Gastrocnemius medialis (tissue), 4 donors: ENCODE results near the gene CALY. TPM values are rescaled to one million over a fixed set of nuclear protein-coding genes. Genes with fewer than 3 reads are reported as not detected.

ENCODE experiments used
- ATAC-seq, 2 donors: fragments of 150-250 bp; one replicate each; pipeline ENCODE4 v1.9.1; 2016
- DNase-seq, 2 donors: peaks; one replicate each; pipeline ENCODE4 v3.0.0-alpha.2; 2019
- H3K27ac ChIP-seq, 4 donors: fragments of 200-600 bp; sonication (generic); 1 replicate in 1 of 4; 2 replicates in 3 of 4; pipeline ENCODE4 v1.5.1; 2016 to 2018; ENCODE audit warnings: mild to moderate bottlenecking in 2 of 4, moderate library complexity in 1 of 4
- H3K27me3 ChIP-seq, 3 donors: fragments of 200-600 bp; sonication (generic) in 2 of 3; 1 replicate in 1 of 3; 2 replicates in 2 of 3; pipeline versions ENCODE4 v1.5.1 to v1.6.0; 2016 to 2019; ENCODE audit warnings: mild to moderate bottlenecking in 1 of 3, moderate library complexity in 1 of 3
- H3K36me3 ChIP-seq, 2 donors: fragments of 200-600 bp; sonication (generic) in 1 of 2; one replicate each; pipeline ENCODE4 v1.5.1; 2017 to 2018
- H3K4me1 ChIP-seq, 2 donors: fragments of 200-600 bp; sonication (generic) in 1 of 2; one replicate each; pipeline ENCODE4 v1.5.1; 2016 to 2017; ENCODE audit warnings: mild to moderate bottlenecking in 2 of 2
- H3K4me3 ChIP-seq, 4 donors: fragments of 200-600 bp; sonication (generic) in 3 of 4; 1 replicate in 1 of 4; 2 replicates in 3 of 4; pipeline ENCODE4 v1.5.1; 2016 to 2019; ENCODE audit warnings: mild to moderate bottlenecking in 2 of 4
- H3K9me3 ChIP-seq, 3 donors: fragments of 200-600 bp; sonication (generic) in 2 of 3; 1 replicate in 1 of 3; 2 replicates in 2 of 3; pipeline ENCODE4 v1.5.1; 2016 to 2019
- POLR2A ChIP-seq, 2 donors: fragments of 450-650 bp; IDR thresholded peaks; one replicate each; pipeline ENCODE4 v1.6.1; 2017; ENCODE audit warnings: antibody characterized with exemption in 2 of 2, mild to moderate bottlenecking in 2 of 2, moderate library complexity in 2 of 2
- in situ Hi-C, 4 donors: fragments of 200-750 bp; cut with MboI; loops; one replicate each; pipeline versions ENCODE4 v1.15.0 to v1.8.0; 2017; ENCODE audit warnings: low sequenced_read_pairs in 4 of 4
- intact Hi-C: fragments of 100-400 bp; cut with DNase I; formaldehyde crosslinking; loops from one replicate; pipeline ENCODE4 v1.15.1; 2023; ENCODE audit warnings: low total_unique reads
- total RNA-seq, 4 donors: library from RNA; depleted of rRNA; stranded (reverse); fragments of >200 nt; gene quantifications; one replicate each; pipeline versions ENCODE4 v1.1.0 to v1.2.3, GENCODE V29; 2016
- TF ChIP-seq, protein P1 (sequence below), 5 experiments: fragments of 450-650 bp in 3 of 5; fragments of 200-600 bp in 2 of 5; sonication (generic) in 2 of 5; IDR thresholded peaks in 4 of 5; conservative IDR thresholded peaks in 1 of 5; 1 replicate in 4 of 5; 2 replicates in 1 of 5; pipeline ENCODE4 v1.5.1; 2016 to 2019; ENCODE audit warnings: antibody characterized with exemption in 5 of 5, mild to moderate bottlenecking in 3 of 5, moderate library complexity in 3 of 5

CALY gene
- total RNA-seq, 4 donors from 2014 or later: not detected

DNA sequence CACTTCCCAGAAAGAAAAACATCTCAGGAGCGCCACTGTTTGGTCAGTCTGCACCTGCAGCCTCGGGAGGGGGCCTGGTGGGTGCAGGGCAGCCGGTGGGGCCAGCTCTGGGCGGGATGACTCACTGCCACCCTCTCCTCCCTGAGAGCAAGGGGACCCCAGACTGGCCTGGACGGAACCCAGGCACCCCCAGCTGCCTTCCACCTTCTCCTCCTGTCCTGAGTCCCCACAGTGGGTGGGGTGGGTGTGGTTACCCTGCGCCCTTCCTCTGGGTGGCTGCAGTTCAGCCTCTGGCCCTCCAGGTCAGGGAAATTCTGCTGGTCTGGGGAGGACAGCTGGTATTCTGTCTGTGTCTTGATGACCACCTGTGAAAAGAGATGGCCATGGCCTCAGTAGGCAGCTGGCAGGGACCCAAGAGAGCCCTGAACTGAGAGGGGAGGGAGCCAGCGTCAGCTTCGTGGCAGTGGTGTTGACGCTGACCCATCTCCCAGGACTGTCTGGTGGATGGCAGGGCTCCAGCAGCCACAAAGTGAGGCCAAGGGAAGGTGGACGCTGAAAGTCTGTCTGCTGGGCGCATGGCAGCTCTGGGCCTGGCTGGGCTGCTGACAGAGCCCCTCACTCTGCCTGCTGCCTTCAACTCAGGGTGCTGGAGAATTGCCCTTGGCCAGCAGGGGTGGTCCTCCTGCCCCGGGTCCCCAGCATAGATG, 8.9 kb downstream of the CALY start:
- Histone ChIP-seq H3K36me3 (no peaks in the 10 kb centered on the region), H3K4me1 (peaks cover 0 to 6% of the 10 kb centered on the region in 2 donors), H3K27me3 (peaks cover 62 to 85% (median 66%) of the 10 kb centered on the region in 3 donors), H3K27ac (no peak overlapping the region), H3K4me3 (no peak overlapping the region), H3K9me3 (no peaks in the 10 kb centered on the region)
- ATAC-seq (no peak), DNase-seq (no peak)
- in situ Hi-C loops (no loop called here), intact Hi-C loops (loop anchor here (10.0 kb wide), 1 partner anchor 197 kb away; the partner anchor contains the start of gene CYP2E1)
- TF ChIP-seq POLR2A (IDR thresholded peaks at IDR 0.05): no peak
- TF ChIP-seq, protein P1, sequence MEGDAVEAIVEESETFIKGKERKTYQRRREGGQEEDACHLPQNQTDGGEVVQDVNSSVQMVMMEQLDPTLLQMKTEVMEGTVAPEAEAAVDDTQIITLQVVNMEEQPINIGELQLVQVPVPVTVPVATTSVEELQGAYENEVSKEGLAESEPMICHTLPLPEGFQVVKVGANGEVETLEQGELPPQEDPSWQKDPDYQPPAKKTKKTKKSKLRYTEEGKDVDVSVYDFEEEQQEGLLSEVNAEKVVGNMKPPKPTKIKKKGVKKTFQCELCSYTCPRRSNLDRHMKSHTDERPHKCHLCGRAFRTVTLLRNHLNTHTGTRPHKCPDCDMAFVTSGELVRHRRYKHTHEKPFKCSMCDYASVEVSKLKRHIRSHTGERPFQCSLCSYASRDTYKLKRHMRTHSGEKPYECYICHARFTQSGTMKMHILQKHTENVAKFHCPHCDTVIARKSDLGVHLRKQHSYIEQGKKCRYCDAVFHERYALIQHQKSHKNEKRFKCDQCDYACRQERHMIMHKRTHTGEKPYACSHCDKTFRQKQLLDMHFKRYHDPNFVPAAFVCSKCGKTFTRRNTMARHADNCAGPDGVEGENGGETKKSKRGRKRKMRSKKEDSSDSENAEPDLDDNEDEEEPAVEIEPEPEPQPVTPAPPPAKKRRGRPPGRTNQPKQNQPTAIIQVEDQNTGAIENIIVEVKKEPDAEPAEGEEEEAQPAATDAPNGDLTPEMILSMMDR (IDR thresholded peaks at IDR 0.05 in 4 of 5, conservative IDR thresholded peaks at IDR 0.05 in 1 of 5): no peak

DNA sequence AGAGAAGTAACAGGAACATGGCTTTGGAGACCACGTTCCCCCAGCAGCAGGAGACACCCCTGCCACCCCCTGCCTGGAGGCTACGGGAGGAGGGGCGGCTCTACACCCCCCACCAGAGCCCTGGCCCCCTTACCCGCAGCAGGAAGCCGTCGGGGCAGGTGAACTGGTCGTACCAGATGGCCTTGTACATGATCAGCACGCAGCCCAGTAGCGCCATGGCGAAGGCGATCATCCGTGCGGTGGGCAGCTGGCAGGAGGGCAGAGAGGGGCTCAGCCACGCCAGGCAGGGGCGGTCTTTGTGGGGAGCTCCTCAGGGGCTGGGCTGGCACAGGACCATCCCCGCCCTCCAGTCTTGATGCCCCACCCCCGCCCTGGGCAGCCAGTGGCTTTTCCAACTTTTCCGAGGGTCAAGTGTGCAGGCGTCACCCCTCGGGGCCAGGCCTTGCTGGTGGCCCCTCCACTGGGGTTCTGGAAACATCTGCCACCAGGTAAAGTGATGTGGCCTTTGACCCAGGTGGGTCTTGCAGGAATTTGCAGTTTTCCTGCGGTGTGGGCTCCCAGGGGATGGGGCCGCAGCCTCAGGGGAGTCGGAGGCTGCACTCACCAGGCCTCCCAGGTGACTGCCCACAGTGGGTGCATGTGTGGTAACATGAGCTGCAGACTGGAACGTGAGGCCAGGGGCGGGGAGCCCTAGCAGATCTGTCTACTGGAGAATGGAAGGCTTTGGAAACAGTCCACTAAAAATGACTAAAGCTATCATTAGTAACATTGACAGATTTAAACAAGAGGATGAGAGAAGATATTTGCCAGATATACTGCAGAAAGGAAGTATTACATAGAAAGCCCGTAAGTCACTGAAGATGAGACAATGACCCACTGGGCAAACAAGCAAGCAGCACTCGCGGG, 9.7 kb downstream of the CALY start:
- DNase-seq (no peak), ATAC-seq (no peak)
- Histone ChIP-seq H3K27me3 (peaks cover 57 to 77% (median 60%) of the 10 kb centered on the region in 3 donors), H3K9me3 (no peaks in the 10 kb centered on the region), H3K27ac (no peak overlapping the region), H3K4me1 (peaks cover 0 to 6% of the 10 kb centered on the region in 2 donors), H3K36me3 (no peaks in the 10 kb centered on the region), H3K4me3 (no peak overlapping the region)
- intact Hi-C loops (loop anchor here (10.0 kb wide), 1 partner anchor 198 kb away; the partner anchor contains the start of gene CYP2E1), in situ Hi-C loops (no loop called here)
- no peak for TF ChIP-seq POLR2A (IDR thresholded peaks at IDR 0.05)
- TF ChIP-seq, protein P1 (IDR thresholded peaks at IDR 0.05 in 4 of 5, conservative IDR thresholded peaks at IDR 0.05 in 1 of 5): no peak

DNA sequence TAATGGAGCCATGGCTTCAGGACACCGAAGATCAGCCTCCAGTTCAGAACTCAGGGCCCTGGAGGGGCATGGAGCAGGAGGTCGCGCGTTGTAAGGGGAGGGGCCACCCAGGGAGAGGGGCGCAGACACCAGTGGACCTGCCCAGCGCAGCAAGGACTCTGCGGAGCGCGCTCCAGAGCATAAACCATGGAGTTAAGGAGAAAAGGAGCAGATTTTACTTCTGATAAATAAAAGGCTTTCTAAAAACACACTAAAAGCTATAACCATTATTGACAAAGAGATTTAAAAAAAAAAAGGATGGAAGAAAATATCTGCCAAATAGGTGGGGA, 10.5 kb downstream of the CALY start:
- peaks cover 0 to 6% of the 10 kb centered on the region in 2 donors for H3K4me1 ChIP-seq
- TF ChIP-seq, protein P1 (IDR thresholded peaks at IDR 0.05 in 4 of 5, conservative IDR thresholded peaks at IDR 0.05 in 1 of 5): no peak
- no peak for TF ChIP-seq POLR2A (IDR thresholded peaks at IDR 0.05)
- no peak for DNase-seq
- H3K27ac ChIP-seq: no peak overlapping the region
- in situ Hi-C loops (no loop called here), intact Hi-C loops (loop anchor here (10.0 kb wide), 1 partner anchor 199 kb away; the partner anchor contains the start of gene CYP2E1)
- peak overlapping the region in 3 of 4 donors; percentile 36 to 44 (median 41) for H3K4me3 ChIP-seq
- H3K36me3 ChIP-seq: no peaks in the 10 kb centered on the region
- H3K27me3 ChIP-seq: peaks cover 50 to 74% (median 56%) of the 10 kb centered on the region in 3 donors
- no peak for ATAC-seq
- no peaks in the 10 kb centered on the region for H3K9me3 ChIP-seq

DNA sequence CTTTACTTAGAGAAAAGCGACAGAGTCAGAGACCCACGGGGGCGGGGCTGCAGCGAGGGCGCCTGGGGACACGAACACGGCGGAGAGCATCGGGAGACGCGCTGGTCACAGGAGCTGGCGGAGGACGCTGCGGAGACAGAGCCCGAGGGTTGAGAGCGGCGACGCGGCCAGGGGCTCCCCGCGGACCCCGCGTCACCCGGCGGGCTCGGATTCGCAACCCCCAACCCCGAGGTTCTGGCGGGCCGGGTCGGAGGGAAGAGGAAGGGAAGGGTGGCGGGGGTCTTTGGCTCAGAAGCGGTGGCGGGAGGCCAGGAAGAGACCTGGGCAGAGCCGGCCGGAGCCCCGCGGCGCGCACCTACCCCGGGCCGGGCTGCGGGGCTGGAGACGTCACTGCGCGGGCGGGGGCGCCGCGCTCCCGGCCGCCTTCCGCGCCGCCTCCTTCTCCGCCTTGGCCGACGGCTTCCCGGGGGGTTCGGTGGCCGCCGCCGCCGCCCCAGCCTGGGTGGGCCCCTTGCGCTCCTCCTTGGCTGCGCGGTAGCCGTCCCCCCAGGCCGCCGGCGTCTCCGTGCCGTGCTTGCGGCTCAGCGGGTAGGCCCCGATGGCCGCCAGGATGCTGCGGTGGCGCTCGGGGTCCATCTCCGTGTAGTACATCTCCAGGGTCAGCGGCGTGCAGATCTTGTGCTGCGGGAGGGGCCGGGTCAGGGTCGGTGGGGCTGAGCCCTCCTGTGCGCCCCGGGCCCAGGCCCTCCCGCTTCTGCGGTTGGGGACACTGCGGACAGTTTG, 11.1 kb downstream of the CALY start:
- Histone ChIP-seq H3K36me3 (no peaks in the 10 kb centered on the region), H3K4me3 (peak overlapping the region in 3 of 4 donors; percentile 36 to 44 (median 41)), H3K4me1 (peaks cover 0 to 6% of the 10 kb centered on the region in 2 donors), H3K27ac (no peak overlapping the region), H3K27me3 (peaks cover 52 to 74% (median 54%) of the 10 kb centered on the region in 3 donors), H3K9me3 (no peaks in the 10 kb centered on the region)
- in situ Hi-C loops: no loop called here
- intact Hi-C loops: loop anchor here (10.0 kb wide), 1 partner anchor 199 kb away; the partner anchor contains the start of gene CYP2E1
- no peak for ATAC-seq
- no peak for DNase-seq
- TF ChIP-seq, protein P1 (IDR thresholded peaks at IDR 0.05 in 4 of 5, conservative IDR thresholded peaks at IDR 0.05 in 1 of 5): no peak
- no peak for TF ChIP-seq POLR2A (IDR thresholded peaks at IDR 0.05)
